DOHH2 (cell line): ENCODE results near the gene TOMM40L.
A peak's percentile ranks its signal among the peaks of the same experiment; 100 is the strongest.

ENCODE experiments used
- H3F3A ChIP-seq: fragments of 200-600 bp; sonication (generic), shearing (Covaris generic); 2 replicates; pipeline ENCODE4 v1.6.0; 2016; ENCODE audit warnings: antibody characterized with exemption, mild to moderate bottlenecking; ENCODE audit not compliant: control insufficient read depth, insufficient read depth
- H3K27ac ChIP-seq: fragments of 200-600 bp; sonication (generic); 2 replicates; pipeline ENCODE4 v1.5.1; 2014; ENCODE audit warnings: low read depth, mild to moderate bottlenecking, low read length, moderate library complexity
- H3K27me3 ChIP-seq: fragments of 200-600 bp; sonication (generic); 2 replicates; pipeline ENCODE4 v1.6.1; 2014; ENCODE audit warnings: mild to moderate bottlenecking, low read length, mixed read lengths; ENCODE audit not compliant: control insufficient read depth
- H3K36me3 ChIP-seq: fragments of 200-600 bp; sonication (generic); 2 replicates; pipeline ENCODE4 v1.6.1; 2014; ENCODE audit warnings: mild to moderate bottlenecking, low read length, moderate library complexity, mixed read lengths; ENCODE audit not compliant: control insufficient read depth
- H3K4me1 ChIP-seq: fragments of 200-600 bp; sonication (generic); 2 replicates; pipeline ENCODE4 v1.6.1; 2014; ENCODE audit warnings: mild to moderate bottlenecking, low read length, mixed read lengths; ENCODE audit not compliant: control insufficient read depth
- H3K4me2 ChIP-seq: fragments of 200-600 bp; sonication (generic); 2 replicates; pipeline ENCODE4 v1.6.0; 2014; ENCODE audit warnings: mild to moderate bottlenecking, low read length, moderate library complexity
- H3K4me3 ChIP-seq: fragments of 200-600 bp; sonication (generic); 2 replicates; pipeline ENCODE4 v1.5.1; 2014; ENCODE audit warnings: mild to moderate bottlenecking, low read length, mixed read lengths
- H3K79me2 ChIP-seq: fragments of 200-600 bp; sonication (generic); 2 replicates; pipeline ENCODE4 v1.6.1; 2014; ENCODE audit warnings: mild to moderate bottlenecking, low read length, mixed read lengths; ENCODE audit not compliant: control insufficient read depth
- H3K9me2 ChIP-seq: fragments of 200-600 bp; sonication (generic); replicated peaks from 2 replicates; pipeline ENCODE4 v1.6.1; 2014; ENCODE audit warnings: mild to moderate bottlenecking, low read length, mixed read lengths; ENCODE audit not compliant: control insufficient read depth
- H3K9me3 ChIP-seq: fragments of 200-600 bp; sonication (generic); 2 replicates; pipeline ENCODE4 v1.6.1; 2014; ENCODE audit warnings: antibody characterized with exemption, low read length, mixed read lengths; ENCODE audit not compliant: control insufficient read depth, insufficient read depth
- H4K20me1 ChIP-seq: fragments of 200-600 bp; sonication (generic); 2 replicates; pipeline ENCODE4 v1.6.0; 2014; ENCODE audit warnings: low read depth, mild to moderate bottlenecking, antibody characterized with exemption, low read length, moderate library complexity; ENCODE audit not compliant: control insufficient read depth, insufficient read depth
- CTCF ChIP-seq: fragments of 200-600 bp; sonication (generic); IDR thresholded peaks from one replicate; pipeline ENCODE4 v1.5.1; 2014; ENCODE audit warnings: antibody characterized with exemption, mild to moderate bottlenecking, low read depth, low read length; ENCODE audit not compliant: poor library complexity, severe bottlenecking
- EZH2phosphoT487 ChIP-seq: fragments of 200-600 bp; sonication (generic); IDR thresholded peaks from 2 replicates; pipeline ENCODE4 v1.6.1; 2017; ENCODE audit warnings: borderline replicate concordance, mild to moderate bottlenecking, antibody characterized with exemption, low read length, moderate library complexity, mixed read lengths

TOMM40L gene

GRCh38 chr1:161260376-161261260 lies 34.8 kb downstream of the TOMM40L start:
- no peak overlapping the region for H3K27ac ChIP-seq
- H3K27me3 ChIP-seq = peaks cover 39% of the 10 kb centered on the region
- peaks cover 13% of the 10 kb centered on the region for H3K9me3 ChIP-seq
- TF ChIP-seq EZH2phosphoT487 (no peak), CTCF (no peak)
- H3K4me1 ChIP-seq = peaks cover 42% of the 10 kb centered on the region
- H4K20me1 ChIP-seq = no peaks in the 10 kb centered on the region
- no peaks in the 10 kb centered on the region for H3K79me2 ChIP-seq
- H3K4me3 ChIP-seq = peak overlapping the region; percentile 68
- peak overlapping the region; percentile 96 for H3K4me2 ChIP-seq
- no peaks in the 10 kb centered on the region for H3F3A ChIP-seq
- H3K9me2 ChIP-seq = no peaks in the 10 kb centered on the region
- H3K36me3 ChIP-seq = no peaks in the 10 kb centered on the region

GRCh38 chr1:161261261-161262235 lies 35.7 kb downstream of the TOMM40L start:
- Histone ChIP-seq H3K9me3 (peaks cover 13% of the 10 kb centered on the region), H3K9me2 (no peaks in the 10 kb centered on the region), H3F3A (no peaks in the 10 kb centered on the region), H3K4me1 (peaks cover 42% of the 10 kb centered on the region), H4K20me1 (no peaks in the 10 kb centered on the region), H3K27me3 (peaks cover 39% of the 10 kb centered on the region), H3K4me3 (peak overlapping the region; percentile 68), H3K4me2 (peak overlapping the region; percentile 96), H3K36me3 (no peaks in the 10 kb centered on the region), H3K27ac (no peak overlapping the region), H3K79me2 (no peaks in the 10 kb centered on the region)
- no peak for TF ChIP-seq CTCF
- no peak for TF ChIP-seq EZH2phosphoT487

- no peaks in the 10 kb centered on the region for H3K36me3 ChIP-seq
- H3K9me2 ChIP-seq = no peaks in the 10 kb centered on the region
- no peaks in the 10 kb centered on the region for H3K79me2 ChIP-seq
- H3K27ac ChIP-seq = no peak overlapping the region
- H3K4me1 ChIP-seq = peaks cover 32% of the 10 kb centered on the region
- no peak overlapping the region for H3K4me3 ChIP-seq
- H3K4me2 ChIP-seq = no peak overlapping the region
- no peaks in the 10 kb centered on the region for H3F3A ChIP-seq
- peaks cover 13% of the 10 kb centered on the region for H3K27me3 ChIP-seq
- no peaks in the 10 kb centered on the region for H4K20me1 ChIP-seq
- H3K9me3 ChIP-seq = no peaks in the 10 kb centered on the region
- TF ChIP-seq CTCF (no peak), EZH2phosphoT487 (no peak)
Observed at GRCh38 chr1:161265305-161265704, 39.4 kb downstream of the TOMM40L start.
